ENCODE data around the gene ZNF71. TPM values are rescaled to one million over a fixed set of nuclear protein-coding genes. Genes with fewer than 3 reads are reported as not detected.

ZNF71 gene
- 9.0 TPM for polyA plus RNA-seq (2012; ENCODE audit: insufficient read depth, insufficient read length, low read depth)

DNA sequence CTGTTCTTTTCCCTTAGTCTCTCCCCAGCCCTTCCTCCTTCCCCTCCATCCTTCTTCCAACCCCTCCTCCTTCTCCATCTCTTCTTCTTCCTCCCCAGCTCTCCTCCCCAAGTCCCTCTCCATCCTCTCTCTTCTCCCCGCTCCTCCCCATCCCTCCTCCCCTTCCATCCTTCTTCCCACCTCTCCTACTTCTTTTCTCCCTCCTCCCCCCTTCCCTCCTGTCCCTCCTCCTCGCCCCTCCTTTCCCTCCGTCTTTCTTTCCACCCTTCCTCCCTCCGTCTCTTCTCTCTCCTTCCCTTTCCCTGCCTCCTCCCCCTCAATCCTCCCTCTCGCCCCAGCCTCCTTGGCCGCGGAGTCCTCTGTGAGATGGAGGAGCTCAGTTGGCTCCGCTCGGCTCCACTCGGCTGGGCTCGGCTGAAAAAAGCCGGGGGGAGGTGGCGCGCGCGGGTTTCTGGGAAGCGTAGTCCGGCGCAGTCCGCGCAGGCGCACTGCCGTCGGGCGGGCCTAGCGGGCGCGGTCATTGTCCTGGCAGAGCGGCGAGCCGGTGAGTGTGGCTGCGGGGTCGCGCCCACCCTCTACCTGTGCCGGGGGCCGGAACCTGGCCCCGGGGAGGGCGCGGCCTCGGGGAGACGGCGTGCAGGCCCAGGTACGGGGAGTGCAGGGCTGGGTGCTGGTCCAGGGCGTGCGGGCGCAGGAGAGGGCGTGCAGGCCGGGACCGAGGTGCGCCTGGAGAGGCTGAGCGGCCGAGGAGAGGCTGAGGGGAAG, at the start of gene ZNF71:
TSS of gene ZNF71 (plus strand) at position 520 of the 765 bp plus-strand sequence. CDS start 6,257 bp downstream, outside the sequence.
- TF ChIP-seq, protein P1, sequence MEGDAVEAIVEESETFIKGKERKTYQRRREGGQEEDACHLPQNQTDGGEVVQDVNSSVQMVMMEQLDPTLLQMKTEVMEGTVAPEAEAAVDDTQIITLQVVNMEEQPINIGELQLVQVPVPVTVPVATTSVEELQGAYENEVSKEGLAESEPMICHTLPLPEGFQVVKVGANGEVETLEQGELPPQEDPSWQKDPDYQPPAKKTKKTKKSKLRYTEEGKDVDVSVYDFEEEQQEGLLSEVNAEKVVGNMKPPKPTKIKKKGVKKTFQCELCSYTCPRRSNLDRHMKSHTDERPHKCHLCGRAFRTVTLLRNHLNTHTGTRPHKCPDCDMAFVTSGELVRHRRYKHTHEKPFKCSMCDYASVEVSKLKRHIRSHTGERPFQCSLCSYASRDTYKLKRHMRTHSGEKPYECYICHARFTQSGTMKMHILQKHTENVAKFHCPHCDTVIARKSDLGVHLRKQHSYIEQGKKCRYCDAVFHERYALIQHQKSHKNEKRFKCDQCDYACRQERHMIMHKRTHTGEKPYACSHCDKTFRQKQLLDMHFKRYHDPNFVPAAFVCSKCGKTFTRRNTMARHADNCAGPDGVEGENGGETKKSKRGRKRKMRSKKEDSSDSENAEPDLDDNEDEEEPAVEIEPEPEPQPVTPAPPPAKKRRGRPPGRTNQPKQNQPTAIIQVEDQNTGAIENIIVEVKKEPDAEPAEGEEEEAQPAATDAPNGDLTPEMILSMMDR (IDR thresholded peaks at IDR 0.05; ENCODE audit: low read depth, low read length) = no peak
- Histone ChIP-seq H3K9me3 (no peaks in the 10 kb centered on the region; the same call in 1 of the 2 replicates), H3K36me3 (peaks cover 5% of the 10 kb centered on the region; the same call in 1 of the 2 replicates), H3K4me1 (no peaks in the 10 kb centered on the region), H3K4me3 (ENCODE audit: low read depth, low read length) (peak within 1 kb of the TSS; percentile 87), H3K27me3 (no peaks in the 10 kb centered on the region)
- peak; percentile 94 for DNase-seq

- H3K27me3 ChIP-seq = no peaks in the 10 kb centered on the region
- H3K36me3 ChIP-seq = peaks cover 18% of the 10 kb centered on the region
- TF ChIP-seq, protein P1 (IDR thresholded peaks at IDR 0.05; ENCODE audit: low read depth, low read length) = peak; percentile 42
- DNase-seq = peak; percentile 22
- no peaks in the 10 kb centered on the region for H3K9me3 ChIP-seq
- H3K4me3 ChIP-seq (ENCODE audit: low read depth, low read length) = no peak overlapping the region
- no peaks in the 10 kb centered on the region for H3K4me1 ChIP-seq
These were observed 47.6 kb upstream of the ZNF71 start for GRCh38 chr19:56547535-56547934.

- no peak for DNase-seq
- TF ChIP-seq, protein P1 (IDR thresholded peaks at IDR 0.05; ENCODE audit: low read depth, low read length) = no peak
- Histone ChIP-seq H3K9me3 (peaks cover 8% of the 10 kb centered on the region), H3K4me1 (no peaks in the 10 kb centered on the region), H3K27me3 (no peaks in the 10 kb centered on the region), H3K36me3 (peaks cover 24% of the 10 kb centered on the region), H3K4me3 (ENCODE audit: low read depth, low read length) (no peak overlapping the region)
These were observed 40.7 kb upstream of the ZNF71 start for GRCh38 chr19:56554272-56554869.

GRCh38 chr19:56562766-56563165, 32.3 kb upstream of the ZNF71 start:
- Histone ChIP-seq H3K4me1 (no peaks in the 10 kb centered on the region), H3K27me3 (no peaks in the 10 kb centered on the region), H3K36me3 (no peaks in the 10 kb centered on the region), H3K9me3 (peaks cover 4% of the 10 kb centered on the region; the same call in 1 of the 2 replicates), H3K4me3 (ENCODE audit: low read depth, low read length) (no peak overlapping the region)
- DNase-seq = no peak
- TF ChIP-seq, protein P1 (IDR thresholded peaks at IDR 0.05; ENCODE audit: low read depth, low read length) = no peak

DNA sequence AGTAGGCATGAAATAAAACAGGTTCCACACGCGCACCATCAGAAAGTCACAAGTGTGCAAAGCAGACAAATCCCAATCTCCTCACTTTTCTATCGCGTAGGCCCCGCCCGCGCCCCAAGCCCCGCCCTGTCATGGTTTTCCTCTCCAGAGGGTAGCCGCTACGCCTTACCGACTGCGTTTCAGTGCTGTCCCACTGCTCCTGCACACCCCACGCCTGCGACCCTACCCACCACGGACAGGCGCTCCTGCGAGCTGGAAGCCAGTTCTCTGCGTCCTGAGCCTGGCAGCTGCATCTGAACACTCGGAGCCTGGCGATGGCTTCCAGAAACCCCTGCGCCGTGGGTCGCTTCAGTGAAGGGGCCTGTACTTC, 28.2 kb upstream of the ZNF71 start:
- TF ChIP-seq, protein P1 (IDR thresholded peaks at IDR 0.05; ENCODE audit: low read depth, low read length) = no peak
- H3K9me3 ChIP-seq = no peaks in the 10 kb centered on the region
- H3K36me3 ChIP-seq = peaks cover 5% of the 10 kb centered on the region; the same call in 1 of the 2 replicates
- H3K4me3 ChIP-seq (ENCODE audit: low read depth, low read length) = peak overlapping the region; percentile 96
- no peaks in the 10 kb centered on the region for H3K4me1 ChIP-seq
- H3K27me3 ChIP-seq = no peaks in the 10 kb centered on the region
- peak; percentile 68 for DNase-seq

All from BE2C (cell line).